Cardiac muscle cell (in vitro differentiated cells and primary cell): ENCODE data around the gene GNA15. TPM values are rescaled to one million over a fixed set of nuclear protein-coding genes. Genes with fewer than 3 reads are reported as not detected.

Experiments
- DNase-seq, 2 donors: peaks; one replicate each; pipeline versions ENCODE4 v3.0.0 to v3.0.0-alpha.2; 2010 to 2017; ENCODE audit warnings: low read depth in 1 of 2, low spot score in 1 of 2
- H3K27ac ChIP-seq: fragments of 200-600 bp; sonication (generic); 2 replicates; pipeline ENCODE4 v1.5.1; 2016
- H3K27me3 ChIP-seq: fragments of 200-600 bp; sonication (generic); 2 replicates; pipeline ENCODE4 v1.6.0; 2016; ENCODE audit warnings: control low read depth
- H3K36me3 ChIP-seq: fragments of 200-600 bp; sonication (generic); 2 replicates; pipeline ENCODE4 v1.5.1; 2016; ENCODE audit warnings: control low read depth
- H3K4me1 ChIP-seq: fragments of 200-600 bp; sonication (generic); 2 replicates; pipeline ENCODE4 v1.8.1; 2017; ENCODE audit warnings: low read depth, mild to moderate bottlenecking, mixed run types
- H3K4me3 ChIP-seq: fragments of 200-600 bp; sonication (generic); 2 replicates; pipeline ENCODE4 v1.5.1; 2016; ENCODE audit warnings: mild to moderate bottlenecking
- H3K9me3 ChIP-seq: fragments of 200-600 bp; sonication (generic); 2 replicates; pipeline ENCODE4 v1.5.1; 2017; ENCODE audit warnings: low read depth, mild to moderate bottlenecking, control low read depth
- polyA plus RNA-seq: library from polyadenylated mRNA; unstranded; fragments of >200 nt; fragmentation: Nextera tagmentation; extraction: Ambion mirVana; gene quantifications from 2 replicates; pipeline ENCODE4 v1.2.1, GENCODE V29; 2016
- total RNA-seq: library from RNA; depleted of rRNA; stranded (reverse); fragments of >200 nt; gene quantifications from 2 replicates; pipeline ENCODE4 v1.2.3, GENCODE V29; 2016
- TF ChIP-seq, protein P1 (sequence below): IDR thresholded peaks from 2 replicates; pipeline ENCODE4 v1.5.1; 2012; ENCODE audit warnings: low read depth, mild to moderate bottlenecking, low read length

Gene GNA15
- total and polyA plus RNA-seq, 2 experiments from 2014 or later = 0.12 TPM; not detected in 1

DNA sequence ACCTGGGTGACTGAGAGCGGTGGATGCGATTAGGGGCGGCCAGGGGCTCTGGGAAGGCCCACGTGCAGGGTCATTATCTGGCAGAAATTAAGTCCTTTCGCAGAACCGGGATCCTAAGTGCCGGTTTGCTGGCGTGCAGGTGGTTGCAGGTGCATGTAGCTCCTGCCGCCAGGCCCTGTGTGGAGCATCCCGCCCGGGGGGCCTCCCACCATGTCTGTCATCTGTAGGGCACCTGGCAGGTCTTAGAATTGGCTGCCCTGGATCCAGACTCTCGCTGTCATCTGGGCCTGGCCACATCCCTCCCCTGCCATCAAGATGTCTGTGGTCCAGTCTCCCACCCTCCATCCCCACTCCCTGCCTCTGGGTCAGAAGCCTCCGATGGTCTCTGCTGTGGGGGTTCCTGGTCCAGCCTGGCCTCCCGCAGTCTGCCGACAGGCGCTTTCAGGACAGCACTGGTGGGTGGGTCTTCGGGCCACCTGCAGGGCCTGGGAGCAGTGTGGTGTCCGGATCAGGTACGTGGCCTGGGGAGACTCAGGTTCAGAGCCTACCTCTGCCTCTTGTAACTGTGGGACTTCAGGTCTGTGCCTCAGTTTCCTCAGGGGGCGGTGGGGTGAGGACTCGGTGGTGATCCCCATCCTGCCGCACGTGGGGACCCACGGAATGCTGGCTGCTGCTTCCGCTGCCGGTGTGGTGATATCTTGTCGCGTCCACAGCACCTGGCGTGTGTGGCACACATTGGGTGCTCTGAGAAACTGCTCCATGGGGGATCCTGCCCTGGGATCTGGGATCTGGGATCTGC lies 36.3 kb upstream of the GNA15 start:
- Histone ChIP-seq H3K4me1 (peaks cover 20% of the 10 kb centered on the region), H3K27me3 (no peaks in the 10 kb centered on the region), H3K36me3 (no peaks in the 10 kb centered on the region), H3K27ac (no peak overlapping the region), H3K4me3 (no peak overlapping the region), H3K9me3 (no peaks in the 10 kb centered on the region)
- DNase-seq = no peak
- TF ChIP-seq, protein P1, sequence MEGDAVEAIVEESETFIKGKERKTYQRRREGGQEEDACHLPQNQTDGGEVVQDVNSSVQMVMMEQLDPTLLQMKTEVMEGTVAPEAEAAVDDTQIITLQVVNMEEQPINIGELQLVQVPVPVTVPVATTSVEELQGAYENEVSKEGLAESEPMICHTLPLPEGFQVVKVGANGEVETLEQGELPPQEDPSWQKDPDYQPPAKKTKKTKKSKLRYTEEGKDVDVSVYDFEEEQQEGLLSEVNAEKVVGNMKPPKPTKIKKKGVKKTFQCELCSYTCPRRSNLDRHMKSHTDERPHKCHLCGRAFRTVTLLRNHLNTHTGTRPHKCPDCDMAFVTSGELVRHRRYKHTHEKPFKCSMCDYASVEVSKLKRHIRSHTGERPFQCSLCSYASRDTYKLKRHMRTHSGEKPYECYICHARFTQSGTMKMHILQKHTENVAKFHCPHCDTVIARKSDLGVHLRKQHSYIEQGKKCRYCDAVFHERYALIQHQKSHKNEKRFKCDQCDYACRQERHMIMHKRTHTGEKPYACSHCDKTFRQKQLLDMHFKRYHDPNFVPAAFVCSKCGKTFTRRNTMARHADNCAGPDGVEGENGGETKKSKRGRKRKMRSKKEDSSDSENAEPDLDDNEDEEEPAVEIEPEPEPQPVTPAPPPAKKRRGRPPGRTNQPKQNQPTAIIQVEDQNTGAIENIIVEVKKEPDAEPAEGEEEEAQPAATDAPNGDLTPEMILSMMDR = no peak

DNA sequence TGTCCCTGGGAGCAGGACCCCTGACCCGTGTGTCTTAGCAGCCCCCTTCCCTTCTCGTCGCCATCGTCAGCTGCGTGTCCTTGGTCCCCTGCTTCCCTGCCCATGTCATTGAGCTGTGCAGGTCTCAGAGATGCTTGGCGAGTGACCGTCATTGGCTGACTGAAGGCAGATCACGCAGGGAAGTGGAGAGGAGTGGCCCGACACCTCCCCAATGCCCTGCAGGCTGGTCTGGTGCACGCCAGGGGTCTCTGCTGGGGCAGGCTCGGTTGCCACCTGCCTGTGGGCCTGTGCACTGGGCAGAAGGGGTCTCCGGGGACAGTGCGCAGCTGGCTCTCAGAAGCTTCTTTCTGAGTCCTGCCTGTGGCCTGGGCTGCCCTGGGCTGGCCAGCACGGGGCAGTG lies 35.5 kb upstream of the GNA15 start:
- no peak for DNase-seq
- peak overlapping the region; percentile 23 for H3K27ac ChIP-seq
- no peaks in the 10 kb centered on the region for H3K36me3 ChIP-seq
- no peaks in the 10 kb centered on the region for H3K27me3 ChIP-seq
- no peaks in the 10 kb centered on the region for H3K9me3 ChIP-seq
- no peak overlapping the region for H3K4me3 ChIP-seq
- TF ChIP-seq, protein P1 = no peak
- H3K4me1 ChIP-seq = peaks cover 20% of the 10 kb centered on the region

DNA sequence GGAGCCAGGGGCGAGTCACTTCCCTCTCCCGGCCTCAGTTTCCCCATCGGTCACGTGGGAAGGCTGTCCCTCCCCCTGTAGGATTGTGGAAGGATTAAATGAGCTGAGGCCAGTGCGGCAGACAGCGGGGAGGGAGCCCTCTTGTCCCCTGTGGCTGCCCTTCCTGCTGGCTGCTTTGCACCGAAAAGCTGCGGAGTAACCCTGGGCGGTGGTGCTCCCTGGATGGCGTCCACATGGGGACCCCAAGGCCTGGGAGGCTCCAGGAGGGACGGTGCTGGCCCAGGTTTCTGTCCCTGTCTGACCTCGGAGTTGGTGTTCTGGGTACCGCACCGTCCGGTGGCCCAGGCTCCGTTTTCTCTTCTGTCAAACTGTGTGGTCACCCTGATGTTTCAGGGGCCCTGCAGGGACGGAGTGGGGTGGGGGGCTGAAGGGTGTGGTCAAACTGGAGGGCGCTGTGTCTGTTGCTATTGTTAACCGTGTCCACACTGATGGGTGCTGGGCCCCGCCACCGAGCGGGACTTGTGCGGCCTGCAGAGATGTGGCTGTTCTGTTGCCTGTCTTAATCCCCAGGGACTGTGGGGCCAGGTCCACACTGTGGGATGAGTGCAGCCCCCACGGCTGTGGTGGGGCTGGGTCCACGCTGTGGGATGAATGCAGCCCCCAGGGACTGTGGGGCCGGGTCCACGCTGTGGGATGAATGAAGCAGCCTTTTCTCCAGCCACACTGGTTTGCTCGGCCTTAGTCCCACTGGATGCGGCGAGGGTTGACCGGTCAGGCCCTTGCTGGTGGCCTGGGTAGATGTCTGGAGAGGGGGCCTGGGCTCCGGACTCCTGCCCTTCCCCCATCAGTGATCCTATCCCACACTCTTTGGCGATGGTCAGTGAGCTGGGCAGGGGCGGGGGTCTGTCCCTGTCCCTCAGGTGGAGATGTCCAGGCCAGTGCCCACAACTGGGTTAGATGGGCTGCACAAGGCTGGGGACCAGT lies 34.8 kb upstream of the GNA15 start:
- Histone ChIP-seq H3K4me1 (peaks cover 14% of the 10 kb centered on the region), H3K27me3 (no peaks in the 10 kb centered on the region), H3K27ac (peak overlapping the region; percentile 23), H3K4me3 (no peak overlapping the region), H3K36me3 (no peaks in the 10 kb centered on the region), H3K9me3 (no peaks in the 10 kb centered on the region)
- DNase-seq = no peak
- TF ChIP-seq, protein P1 = no peak

DNA sequence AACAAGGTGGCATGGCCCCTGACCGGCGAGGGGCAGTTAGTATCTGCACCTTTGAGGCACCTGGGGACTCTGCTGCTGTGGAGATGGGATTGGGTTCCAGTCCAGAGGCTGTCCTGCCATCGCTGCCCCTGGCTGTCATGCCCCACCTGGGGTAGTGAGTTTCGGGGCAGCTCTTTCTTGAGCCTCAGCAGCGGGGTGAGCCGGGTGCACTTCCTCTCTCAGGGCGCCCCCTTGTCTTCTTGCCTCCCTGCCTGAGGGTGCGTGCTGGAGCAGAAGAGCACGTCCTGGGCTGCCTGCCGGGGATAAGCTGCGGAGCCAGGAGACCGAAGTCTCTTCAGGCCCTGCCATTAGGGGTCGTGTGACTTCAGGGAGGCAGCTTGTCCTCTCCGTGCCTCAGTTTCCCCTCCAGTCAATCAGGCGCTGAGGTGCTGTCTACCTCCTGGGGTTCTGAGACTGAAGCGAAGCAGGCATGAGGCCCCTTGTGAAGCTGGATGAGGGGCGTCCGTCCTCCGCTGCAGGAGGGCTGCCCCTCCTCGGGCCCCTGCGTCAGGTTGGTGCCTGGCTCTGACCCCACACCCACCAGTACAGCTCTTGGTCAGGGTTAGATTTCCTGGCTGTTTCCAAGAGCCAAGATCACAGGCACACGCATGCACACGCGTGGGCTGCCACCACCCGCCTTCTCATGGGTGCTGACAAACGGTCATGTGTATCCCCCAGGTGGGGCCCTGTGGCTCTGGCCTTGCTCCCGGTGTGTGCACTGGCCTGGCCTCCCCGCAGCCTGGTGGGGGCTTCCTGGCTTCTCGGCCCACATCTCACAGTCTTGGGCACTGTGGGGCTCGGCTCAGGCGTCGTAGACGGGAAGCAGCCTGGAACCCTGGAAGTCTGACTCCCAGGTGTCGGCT lies 33.3 kb upstream of the GNA15 start:
- no peak for DNase-seq
- TF ChIP-seq, protein P1 = no peak
- H3K27ac ChIP-seq = no peak overlapping the region
- no peaks in the 10 kb centered on the region for H3K36me3 ChIP-seq
- H3K4me3 ChIP-seq = no peak overlapping the region
- H3K27me3 ChIP-seq = no peaks in the 10 kb centered on the region
- H3K4me1 ChIP-seq = peaks cover 3% of the 10 kb centered on the region
- H3K9me3 ChIP-seq = no peaks in the 10 kb centered on the region

DNA sequence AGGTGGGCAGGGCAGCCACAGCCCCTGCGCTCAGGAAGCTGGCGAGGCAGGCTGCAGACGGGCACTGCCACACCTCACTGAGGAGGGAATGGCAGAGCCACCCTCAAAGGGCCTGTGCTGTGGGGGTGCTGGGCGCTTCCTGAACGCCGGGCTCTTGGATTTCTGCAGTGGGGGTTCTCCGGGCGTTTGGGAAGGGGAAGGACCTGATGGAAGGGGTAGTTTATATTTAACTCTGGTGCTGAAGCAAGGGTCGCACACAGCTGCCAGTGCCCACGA lies 31.2 kb upstream of the GNA15 start:
- Histone ChIP-seq H3K27ac (no peak overlapping the region), H3K4me1 (no peaks in the 10 kb centered on the region), H3K27me3 (no peaks in the 10 kb centered on the region), H3K9me3 (no peaks in the 10 kb centered on the region), H3K36me3 (no peaks in the 10 kb centered on the region), H3K4me3 (no peak overlapping the region)
- no peak for DNase-seq
- TF ChIP-seq, protein P1 = no peak
